GM19023 (cell line): Measurements from ENCODE around the gene KCNIP4.

ENCODE experiments used
- ATAC-seq: cut with Tn5 transposase; IDR thresholded peaks from one replicate; pipeline ENCODE4 v1.9.1; 2021; ENCODE audit warnings: mild to moderate bottlenecking, moderate library complexity; ENCODE audit not compliant: unreplicated experiment

The KCNIP4 gene

DNA sequence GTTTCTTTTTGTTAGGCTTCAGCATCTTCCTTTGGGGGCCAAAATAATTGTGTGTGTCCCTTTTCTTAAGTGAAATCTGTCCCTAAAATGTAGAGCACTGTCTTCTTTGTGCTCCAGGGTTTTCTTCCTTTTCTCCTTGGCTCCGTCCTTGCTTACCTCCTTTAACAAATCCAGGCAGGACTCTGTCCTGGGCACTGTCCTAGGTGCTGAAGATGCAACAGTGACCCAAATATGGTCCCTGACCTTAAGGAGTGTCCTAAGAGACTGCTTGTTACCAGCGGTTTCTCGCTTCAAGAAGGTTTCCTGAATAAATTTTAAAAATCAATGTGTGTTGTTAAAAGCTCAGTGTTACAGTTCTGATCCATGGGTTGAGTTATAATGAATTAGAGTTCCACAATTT lies 471.8 kb downstream of the KCNIP4 start:
- no peak for ATAC-seq

DNA sequence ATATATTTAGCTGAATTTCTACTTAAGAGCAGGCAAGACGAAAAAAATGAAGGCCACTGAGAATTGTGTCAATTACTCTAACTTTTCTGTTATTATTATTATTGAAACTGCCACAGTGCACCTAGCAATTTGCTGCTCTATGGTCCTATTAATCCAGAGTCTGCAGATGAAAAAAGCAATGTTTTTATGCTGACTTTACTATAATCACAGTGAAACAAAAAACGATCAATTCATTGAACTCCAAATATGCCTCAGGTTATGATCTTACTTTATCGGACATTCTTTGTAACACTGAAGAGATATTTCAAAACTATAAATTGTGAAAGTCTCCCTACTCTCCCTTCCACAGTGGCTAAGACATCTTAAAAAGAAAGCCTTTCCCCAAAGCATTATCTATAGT lies 474.4 kb downstream of the KCNIP4 start:
- no peak for ATAC-seq

GRCh38 chr4:21470535-21470934 lies 478.0 kb downstream of the KCNIP4 start:
- no peak for ATAC-seq

DNA sequence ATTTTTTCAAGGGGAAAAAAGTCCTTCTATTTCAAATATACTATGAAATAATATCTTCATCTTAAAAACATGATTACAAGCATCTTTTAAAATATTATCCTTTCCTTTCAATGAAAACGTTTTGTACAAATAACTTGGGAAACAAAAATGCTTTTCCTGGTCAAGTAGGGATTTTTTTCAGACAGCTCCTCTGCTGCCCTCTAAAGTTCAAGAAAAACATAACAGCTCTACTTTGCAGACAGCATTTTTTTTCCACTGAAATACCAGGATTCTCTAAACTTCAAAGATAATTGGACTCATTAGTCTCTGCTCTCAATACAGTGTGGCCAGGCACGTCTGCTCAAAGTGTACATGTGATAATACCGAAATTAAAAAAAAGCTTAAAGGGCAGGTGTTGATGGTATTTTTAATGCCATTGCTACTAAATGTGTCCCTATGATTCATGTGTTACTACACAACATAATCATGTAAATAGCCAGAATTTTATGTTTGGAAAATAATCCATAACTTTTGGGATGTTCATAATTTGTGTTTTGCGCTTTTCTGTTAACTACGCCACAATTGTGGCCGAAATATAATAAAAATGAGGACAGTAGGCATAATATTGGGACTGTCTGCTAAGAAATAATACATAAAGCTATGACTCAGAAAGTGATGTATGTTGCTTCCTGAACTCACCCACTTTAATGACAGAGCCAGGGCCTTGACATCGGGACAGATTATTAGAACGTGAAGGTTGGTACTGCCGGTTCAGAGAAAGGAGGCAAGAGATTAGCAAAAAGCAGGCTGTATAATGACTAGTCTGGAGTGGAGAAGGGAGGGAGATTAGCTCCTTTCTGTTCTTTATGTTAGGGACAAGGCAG lies 478.9 kb downstream of the KCNIP4 start:
- ATAC-seq: no peak

GRCh38 chr4:21467551-21467950 lies 481.0 kb downstream of the KCNIP4 start:
- ATAC-seq: no peak

DNA sequence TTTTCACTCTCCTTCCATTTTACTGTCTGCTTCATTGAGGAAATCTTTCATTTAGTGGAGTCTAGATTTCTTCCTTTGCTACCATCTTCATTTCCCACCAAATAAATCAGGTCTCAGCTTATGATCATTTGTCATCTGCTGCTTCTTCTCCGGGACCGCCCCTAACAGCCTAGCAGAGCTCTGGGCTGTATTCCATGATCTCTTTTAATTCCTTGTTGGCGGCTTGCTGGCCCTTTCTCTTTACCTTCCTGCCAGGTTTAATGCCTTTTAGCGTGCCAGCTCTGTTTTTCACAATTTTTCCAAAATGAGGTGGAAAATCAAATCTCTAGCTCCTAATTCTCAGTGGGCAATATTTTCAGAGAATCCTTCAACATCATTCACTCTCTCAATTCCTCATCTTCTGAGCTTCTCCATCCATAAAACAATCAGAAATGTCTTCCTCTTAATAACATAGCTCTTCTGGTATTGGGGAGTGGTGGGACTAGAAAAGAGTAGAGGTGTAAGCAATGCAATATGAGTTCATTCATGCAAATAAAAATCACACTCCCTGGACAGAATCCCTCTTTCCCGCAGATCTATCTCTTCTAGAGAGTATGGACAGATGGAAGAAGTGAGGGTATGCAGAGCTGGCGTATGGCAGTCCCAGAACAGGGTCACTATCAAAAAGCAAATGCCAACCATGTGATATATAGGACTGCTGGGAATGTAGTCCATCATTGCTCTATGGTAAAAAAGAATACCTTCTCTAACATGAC lies 491.3 kb downstream of the KCNIP4 start:
- no peak for ATAC-seq

GRCh38 chr4:21454831-21455230 lies 493.7 kb downstream of the KCNIP4 start:
- no peak for ATAC-seq

DNA sequence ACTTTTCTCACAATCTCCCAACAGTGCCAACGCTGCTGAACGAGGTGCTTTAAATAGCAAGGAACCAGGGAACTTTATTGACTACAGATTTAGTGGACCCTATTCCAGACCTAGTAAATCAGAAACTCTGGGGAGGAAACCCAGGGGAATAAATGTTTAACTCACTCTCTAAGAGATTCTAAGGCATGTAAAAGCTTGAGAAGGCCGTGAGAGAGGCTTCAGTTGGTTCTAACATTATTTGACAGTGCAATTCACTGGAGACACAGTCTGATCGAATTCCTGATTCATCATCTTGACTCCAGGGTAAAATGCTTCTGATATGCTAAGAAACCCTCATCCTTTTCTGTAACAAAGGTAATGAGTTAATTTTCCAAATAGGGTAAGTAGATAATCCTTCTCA lies 494.4 kb downstream of the KCNIP4 start:
- ATAC-seq: no peak

GRCh38 chr4:21452931-21453330 lies 495.6 kb downstream of the KCNIP4 start:
- ATAC-seq: no peak

- ATAC-seq: no peak
These were observed 497.5 kb downstream of the KCNIP4 start for GRCh38 chr4:21451032-21451431.

- no peak for ATAC-seq
These were observed 498.2 kb downstream of the KCNIP4 start for GRCh38 chr4:21450331-21450730.

DNA sequence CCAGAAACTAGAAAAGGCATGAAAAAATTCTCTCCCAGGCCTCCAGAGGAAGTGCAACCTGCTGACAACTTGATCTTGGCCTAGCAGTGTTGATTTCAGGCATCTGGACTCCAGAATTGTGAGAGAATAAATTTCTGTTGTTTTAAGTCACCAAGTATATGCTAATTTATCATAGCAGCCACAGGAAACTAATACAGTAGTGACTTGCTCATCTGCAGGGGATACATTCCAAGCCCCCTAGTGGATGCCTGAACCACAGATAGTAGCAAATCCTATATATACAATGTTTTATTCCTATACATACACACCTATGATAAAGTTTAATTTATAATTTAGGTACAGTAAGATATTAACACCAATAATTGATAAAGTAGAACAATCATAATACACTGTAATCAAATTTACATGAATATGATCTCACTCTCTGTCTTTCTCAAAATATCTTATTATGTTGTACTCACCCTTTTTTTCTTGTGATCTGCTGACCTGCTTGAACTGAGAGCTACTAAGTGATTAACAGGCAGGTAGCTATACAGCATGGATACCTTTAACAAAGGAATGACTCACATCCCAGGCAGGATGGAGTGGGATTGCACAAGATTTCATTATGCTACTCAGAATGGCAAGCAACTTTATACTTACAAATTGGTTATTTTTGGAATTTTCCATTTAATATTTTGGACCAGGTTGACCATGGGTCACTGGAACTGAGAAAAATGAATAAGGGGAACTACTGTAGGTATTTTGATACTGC lies 501.1 kb downstream of the KCNIP4 start:
- no peak for ATAC-seq

DNA sequence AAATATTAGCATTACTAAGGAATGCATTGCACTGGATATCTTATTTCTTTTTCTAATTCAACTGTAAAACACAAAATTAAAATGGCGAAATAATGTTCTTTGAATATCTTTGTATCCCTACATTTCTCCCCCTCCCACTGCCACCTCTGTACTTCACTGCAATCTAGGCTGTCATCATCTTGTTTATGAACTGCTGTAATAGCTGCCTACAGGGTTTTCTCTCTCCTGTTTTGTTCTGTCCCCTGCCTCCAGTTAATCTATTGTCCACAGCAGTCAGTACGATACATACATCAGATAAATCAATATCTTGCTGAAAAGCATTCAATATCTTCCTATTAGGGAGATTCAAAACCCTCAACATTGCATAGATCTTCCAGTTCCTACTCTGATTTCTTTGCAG lies 528.4 kb downstream of the KCNIP4 start:
- ATAC-seq: no peak

- no peak for ATAC-seq
These were observed 532.8 kb downstream of the KCNIP4 start for GRCh38 chr4:21415728-21416127.

GRCh38 chr4:21413807-21414370 lies 534.7 kb downstream of the KCNIP4 start:
- ATAC-seq: no peak

DNA sequence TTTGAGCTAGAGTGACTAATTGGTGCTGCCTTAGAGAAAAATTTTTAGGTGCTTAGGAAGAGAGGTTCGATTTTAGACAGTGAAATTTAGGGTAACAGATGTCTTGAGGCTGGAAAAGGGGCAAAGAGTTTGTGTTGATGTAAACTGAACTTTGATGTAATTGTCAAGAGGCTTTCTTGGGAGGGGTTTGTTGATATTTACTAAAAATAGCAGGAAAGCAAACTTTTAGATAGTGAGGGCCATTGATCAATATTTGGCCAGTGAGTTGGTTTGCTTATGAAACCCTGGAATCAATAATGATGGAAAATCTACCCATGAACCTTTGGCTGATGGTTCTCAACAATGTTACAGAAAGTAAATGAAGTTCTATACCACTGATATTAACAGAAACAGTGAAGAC lies 537.5 kb downstream of the KCNIP4 start:
- ATAC-seq: no peak

- ATAC-seq: no peak
These were observed 538.2 kb downstream of the KCNIP4 start for GRCh38 chr4:21410372-21410771.

- ATAC-seq: no peak
These were observed 560.9 kb downstream of the KCNIP4 start for GRCh38 chr4:21387683-21388082.

GRCh38 chr4:21386166-21386780 lies 562.3 kb downstream of the KCNIP4 start:
- no peak for ATAC-seq

- ATAC-seq: no peak
These were observed 562.9 kb downstream of the KCNIP4 start for GRCh38 chr4:21385706-21386105.

DNA sequence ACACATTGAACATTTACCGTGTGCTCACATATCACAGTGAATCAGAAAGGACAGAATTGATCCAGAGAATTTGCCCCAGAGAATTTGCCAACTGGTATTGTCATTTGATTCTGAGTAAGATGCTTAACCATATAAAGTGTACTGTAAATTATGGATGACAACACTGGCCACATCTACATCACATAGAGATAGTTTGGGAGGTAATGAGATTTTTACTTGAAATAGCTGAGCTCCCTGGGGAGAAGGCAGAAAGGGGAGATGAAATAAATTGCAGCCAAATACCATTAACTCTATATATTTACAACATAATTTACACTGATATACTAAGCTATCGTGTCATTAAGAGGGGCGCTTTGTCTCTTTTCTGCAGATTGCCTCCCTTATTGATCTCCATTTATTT lies 564.0 kb downstream of the KCNIP4 start:
- no peak for ATAC-seq
